Measurements from ENCODE around the gene JAKMIP1.

GRCh38 chr4:6050551-6050950, 149.8 kb downstream of the JAKMIP1 start:
- TF ChIP-seq CTCF (IDR thresholded peaks at IDR 0.05) (no peak), POLR2A (IDR thresholded peaks at IDR 0.05) (no peak)
